ENCODE data around the gene LHFPL3.

GRCh38 chr7:104328296-104328969 is at the start of gene LHFPL3:
- TF ChIP-seq, protein P1, sequence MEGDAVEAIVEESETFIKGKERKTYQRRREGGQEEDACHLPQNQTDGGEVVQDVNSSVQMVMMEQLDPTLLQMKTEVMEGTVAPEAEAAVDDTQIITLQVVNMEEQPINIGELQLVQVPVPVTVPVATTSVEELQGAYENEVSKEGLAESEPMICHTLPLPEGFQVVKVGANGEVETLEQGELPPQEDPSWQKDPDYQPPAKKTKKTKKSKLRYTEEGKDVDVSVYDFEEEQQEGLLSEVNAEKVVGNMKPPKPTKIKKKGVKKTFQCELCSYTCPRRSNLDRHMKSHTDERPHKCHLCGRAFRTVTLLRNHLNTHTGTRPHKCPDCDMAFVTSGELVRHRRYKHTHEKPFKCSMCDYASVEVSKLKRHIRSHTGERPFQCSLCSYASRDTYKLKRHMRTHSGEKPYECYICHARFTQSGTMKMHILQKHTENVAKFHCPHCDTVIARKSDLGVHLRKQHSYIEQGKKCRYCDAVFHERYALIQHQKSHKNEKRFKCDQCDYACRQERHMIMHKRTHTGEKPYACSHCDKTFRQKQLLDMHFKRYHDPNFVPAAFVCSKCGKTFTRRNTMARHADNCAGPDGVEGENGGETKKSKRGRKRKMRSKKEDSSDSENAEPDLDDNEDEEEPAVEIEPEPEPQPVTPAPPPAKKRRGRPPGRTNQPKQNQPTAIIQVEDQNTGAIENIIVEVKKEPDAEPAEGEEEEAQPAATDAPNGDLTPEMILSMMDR (IDR thresholded peaks at IDR 0.05 in 2 of 3, conservative IDR thresholded peaks at IDR 0.05 in 1 of 3; ENCODE audit: borderline replicate concordance in 1 of 3, insufficient read depth in 1 of 3, low read depth in 2 of 3, low read length in 2 of 3): no peak
- TF ChIP-seq POLR2AphosphoS5 (IDR thresholded peaks at IDR 0.05; ENCODE audit: low read depth, low read length): no peak
- no peak for TF ChIP-seq EZH2 (IDR thresholded peaks at IDR 0.05)
